Prostate gland (tissue), 2 donors: ENCODE data around the gene MARF1.

Experiments used
- POLR2A ChIP-seq: fragments of 450-650 bp; IDR thresholded peaks from one replicate; pipeline ENCODE4 v1.6.1; 2016; ENCODE audit warnings: antibody characterized with exemption, mild to moderate bottlenecking
- TF ChIP-seq, protein P1 (sequence below), 4 experiments: fragments of 200-600 bp in 2 of 4; fragments of 450-650 bp in 2 of 4; sonication (generic) in 2 of 4; IDR thresholded peaks; 1 replicate in 3 of 4; 2 replicates in 1 of 4; pipeline ENCODE4 v1.5.1; 2016 to 2019; ENCODE audit warnings: antibody characterized with exemption in 4 of 4, mild to moderate bottlenecking in 2 of 4, moderate library complexity in 2 of 4

- TF ChIP-seq, protein P1, sequence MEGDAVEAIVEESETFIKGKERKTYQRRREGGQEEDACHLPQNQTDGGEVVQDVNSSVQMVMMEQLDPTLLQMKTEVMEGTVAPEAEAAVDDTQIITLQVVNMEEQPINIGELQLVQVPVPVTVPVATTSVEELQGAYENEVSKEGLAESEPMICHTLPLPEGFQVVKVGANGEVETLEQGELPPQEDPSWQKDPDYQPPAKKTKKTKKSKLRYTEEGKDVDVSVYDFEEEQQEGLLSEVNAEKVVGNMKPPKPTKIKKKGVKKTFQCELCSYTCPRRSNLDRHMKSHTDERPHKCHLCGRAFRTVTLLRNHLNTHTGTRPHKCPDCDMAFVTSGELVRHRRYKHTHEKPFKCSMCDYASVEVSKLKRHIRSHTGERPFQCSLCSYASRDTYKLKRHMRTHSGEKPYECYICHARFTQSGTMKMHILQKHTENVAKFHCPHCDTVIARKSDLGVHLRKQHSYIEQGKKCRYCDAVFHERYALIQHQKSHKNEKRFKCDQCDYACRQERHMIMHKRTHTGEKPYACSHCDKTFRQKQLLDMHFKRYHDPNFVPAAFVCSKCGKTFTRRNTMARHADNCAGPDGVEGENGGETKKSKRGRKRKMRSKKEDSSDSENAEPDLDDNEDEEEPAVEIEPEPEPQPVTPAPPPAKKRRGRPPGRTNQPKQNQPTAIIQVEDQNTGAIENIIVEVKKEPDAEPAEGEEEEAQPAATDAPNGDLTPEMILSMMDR (IDR thresholded peaks at IDR 0.05) = no peak
- no peak for TF ChIP-seq POLR2A
Observed at GRCh38 chr16:15553313-15554088, 89.5 kb downstream of the MARF1 start.
